K562 (cell line): ENCODE measurements around the gene FAM110D. TPM values are rescaled to one million over a fixed set of nuclear protein-coding genes. Genes with fewer than 3 reads are reported as not detected.

Experiments
- ARID3A ChIP-seq: IDR thresholded peaks from 2 replicates; pipeline ENCODE4 v1.6.1; 2012; ENCODE audit warnings: low read depth, low read length, improper control_type of control experiment, borderline replicate concordance
- BRD9 ChIP-seq: fragments of 450-650 bp; IDR thresholded peaks from 2 replicates; pipeline ENCODE4 v1.6.1; 2018; ENCODE audit warnings: low read depth; ENCODE audit not compliant: partially characterized antibody
- EP400 ChIP-seq: fragments of 450-650 bp; IDR thresholded peaks from 2 replicates; pipeline ENCODE4 v1.6.1; 2017; ENCODE audit warnings: antibody characterized with exemption, mild to moderate bottlenecking, moderate library complexity
- KDM5B ChIP-seq: fragments of 200-600 bp; sonication (generic); IDR thresholded peaks from 2 replicates; pipeline ENCODE4 v1.6.1; 2012; ENCODE audit warnings: low read depth, mild to moderate bottlenecking, moderate library complexity, low read length, control low read depth, inconsistent platforms; ENCODE audit not compliant: insufficient replicate concordance
- MEF2D ChIP-seq: conservative IDR thresholded peaks from 2 replicates; pipeline ENCODE4 v1.6.1; 2016; ENCODE audit warnings: low read depth, missing genetic modification characterization, missing compliant biosample characterization
- NFE2 ChIP-seq: IDR thresholded peaks from 2 replicates; pipeline ENCODE4 v1.6.1; 2014; ENCODE audit warnings: antibody characterized with exemption, low read depth
- PTTG1 ChIP-seq: fragments of 450-650 bp; IDR thresholded peaks from 2 replicates; pipeline ENCODE4 v1.6.1; 2016; ENCODE audit warnings: low read depth, mild to moderate bottlenecking, missing genetic modification characterization, missing compliant biosample characterization
- SIN3B ChIP-seq: fragments of 450-650 bp; IDR thresholded peaks from 2 replicates; pipeline ENCODE4 v1.6.1; 2017; ENCODE audit warnings: low read depth, mild to moderate bottlenecking, moderate library complexity
- SIRT6 ChIP-seq: IDR thresholded peaks from one replicate; pipeline ENCODE4 v1.6.1; 2012; ENCODE audit warnings: low read depth, mild to moderate bottlenecking, control low read depth, inconsistent platforms, low read length, moderate library complexity
- VEZF1 ChIP-seq: fragments of 200-800 bp; sonication (Bioruptor generic); IDR thresholded peaks from 2 replicates; pipeline ENCODE4 v1.6.1; 2017; ENCODE audit warnings: missing genetic modification characterization, missing compliant biosample characterization
- ZNF224 ChIP-seq: sonication (generic); formaldehyde crosslinking; IDR thresholded peaks from 2 replicates; pipeline ENCODE4 v1.8.0; 2022; ENCODE audit warnings: mild to moderate bottlenecking, missing genetic modification reagents
- ZNF766 ChIP-seq: fragments of 200-800 bp; sonication (Bioruptor generic); conservative IDR thresholded peaks from 2 replicates; pipeline ENCODE4 v1.6.1; 2016; ENCODE audit warnings: missing genetic modification characterization, missing compliant biosample characterization
- ZNF79 ChIP-seq: fragments of 250-450 bp; sonication (Bioruptor Pico); IDR thresholded peaks from 2 replicates; pipeline ENCODE4 v1.4.0; 2020; ENCODE audit warnings: low read depth, mild to moderate bottlenecking, moderate library complexity
- ZNF830 ChIP-seq: fragments of 250-450 bp; sonication (Bioruptor Pico); IDR thresholded peaks from 2 replicates; pipeline ENCODE4 v1.5.0; 2021; ENCODE audit warnings: mild to moderate bottlenecking
- polyA plus RNA-seq, 8 experiments: library from polyadenylated mRNA; depleted of rRNA in 4 of 8; stranded (reverse) in 5 of 8; unstranded in 3 of 8; fragments of >200 nt; fragmentation: Nextera tagmentation in 2 of 8; fragmentation: Illumina TruSeq in 1 of 8; extraction: Ambion mirVana in 2 of 8; extraction: Trizol in 1 of 8; gene quantifications; 2 replicates each; pipeline versions ENCODE4 v1.2.1 to v1.2.3, GENCODE V29; 2011 to 2014; ENCODE audit warnings: inconsistent platforms in 1 of 8, missing spikeins in 1 of 8
- total RNA-seq, 7 experiments: library from RNA; depleted of rRNA in 6 of 7; stranded (reverse); fragments of >200 nt in 6 of 7; fragmentation: Illumina TruSeq in 2 of 7; extraction: Trizol in 2 of 7; gene quantifications; 2 replicates each; pipeline versions ENCODE4 v1.2.1 to v1.2.3, GENCODE V29; 2011 to 2021; ENCODE audit warnings: low replicate concordance in 1 of 7

Gene FAM110D
- total and polyA plus RNA-seq, 9 of the 15 experiments (the other 6 are each of a cell fraction or from before 2014, with no cell fraction given) = 0.04 to 1.1 (median 0.33) TPM

GRCh38 chr1:26119892-26120608 lies 38.8 kb upstream of the FAM110D start (continued):
- TF ChIP-seq ARID3A (no peak), BRD9 (no peak), ZNF224 (CRISPR knock-in tag) (no peak), ZNF830 (CRISPR knock-in tag) (no peak), SIRT6 (no peak), ZNF79 (CRISPR knock-in tag) (no peak), MEF2D (tag) (no peak), SIN3B (0 out of 2 replicates have a peak, but pooled peaks have one; percentile 2), EP400 (no peak), PTTG1 (tag) (no peak), VEZF1 (no peak), NFE2 (no peak), KDM5B (no peak), ZNF766 (CRISPR knock-in tag) (no peak)
